ENCODE data around the gene UBE2O.

UBE2O gene

DNA sequence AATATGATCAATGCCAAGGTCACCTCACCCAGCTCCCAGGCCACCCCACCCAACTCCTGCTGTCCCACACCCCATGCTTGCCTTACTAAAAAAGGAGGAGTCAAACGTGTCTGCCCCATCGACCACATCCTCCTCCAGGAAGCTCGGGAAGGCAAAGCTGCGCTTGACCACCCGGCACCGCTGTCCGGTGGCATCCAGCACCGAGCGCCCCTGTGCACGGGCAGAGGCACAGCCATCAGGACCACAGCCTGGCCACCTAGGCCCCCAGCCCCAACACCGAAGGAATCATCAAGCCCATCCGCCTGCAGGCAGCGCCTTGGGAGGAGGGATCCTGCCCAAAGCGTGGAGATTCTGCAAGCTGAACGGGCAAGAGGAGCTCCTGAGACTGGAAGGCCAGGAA, 24.6 kb upstream of the UBE2O start:
- H3K4me3 ChIP-seq (ENCODE audit: low read length), result no peak overlapping the region
- TF ChIP-seq CTCF (conservative IDR thresholded peaks at IDR 0.05; ENCODE audit: low read depth, low read length), result no peak
- no peak for DNase-seq (ENCODE audit: low read depth)

DNA sequence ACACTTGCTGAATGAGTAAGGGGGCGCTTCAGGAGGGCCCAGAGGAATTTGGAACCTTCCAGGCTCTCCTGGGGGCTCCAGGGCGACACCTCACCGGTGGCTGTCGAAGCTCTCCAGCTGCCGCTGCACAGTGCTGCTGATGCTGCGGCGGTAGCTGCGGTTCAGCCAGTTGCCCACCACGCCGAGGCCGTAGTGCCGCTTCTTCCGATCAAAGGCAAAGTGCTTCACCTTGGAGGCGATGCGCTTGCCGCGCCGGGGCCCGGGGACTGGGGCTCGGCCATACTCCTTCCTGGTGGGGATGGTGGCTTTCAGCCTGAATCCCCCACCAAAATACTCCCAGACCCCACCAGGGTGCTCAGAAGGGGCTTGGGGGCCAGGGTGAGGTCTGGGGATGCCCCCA, 23.8 kb upstream of the UBE2O start:
- TF ChIP-seq CTCF (conservative IDR thresholded peaks at IDR 0.05; ENCODE audit: low read depth, low read length), result no peak
- no peak for DNase-seq (ENCODE audit: low read depth)
- no peak overlapping the region for H3K4me3 ChIP-seq (ENCODE audit: low read length)

DNA sequence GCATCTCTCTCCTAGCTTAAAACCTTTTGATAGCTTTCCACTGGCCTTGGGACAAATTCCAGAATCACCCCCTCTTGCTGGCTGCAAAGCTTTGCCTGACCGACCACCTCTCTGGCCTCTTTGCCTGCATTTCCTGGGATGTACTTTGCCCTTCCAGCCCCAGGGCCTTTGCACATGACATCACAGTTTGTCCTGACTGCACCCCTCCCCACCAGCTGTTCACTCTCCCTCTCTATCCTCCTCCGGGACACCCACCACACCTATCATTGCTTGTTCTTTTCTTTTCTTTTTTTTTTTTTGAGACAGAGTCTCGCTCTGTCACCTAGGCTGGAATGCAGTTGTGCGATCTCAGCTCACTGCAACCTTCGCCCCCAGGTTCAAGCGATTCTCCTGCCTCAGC, 22.4 kb upstream of the UBE2O start:
- no peak overlapping the region for H3K4me3 ChIP-seq (ENCODE audit: low read length)
- no peak for DNase-seq (ENCODE audit: low read depth)
- TF ChIP-seq CTCF (conservative IDR thresholded peaks at IDR 0.05; ENCODE audit: low read depth, low read length), result no peak

DNA sequence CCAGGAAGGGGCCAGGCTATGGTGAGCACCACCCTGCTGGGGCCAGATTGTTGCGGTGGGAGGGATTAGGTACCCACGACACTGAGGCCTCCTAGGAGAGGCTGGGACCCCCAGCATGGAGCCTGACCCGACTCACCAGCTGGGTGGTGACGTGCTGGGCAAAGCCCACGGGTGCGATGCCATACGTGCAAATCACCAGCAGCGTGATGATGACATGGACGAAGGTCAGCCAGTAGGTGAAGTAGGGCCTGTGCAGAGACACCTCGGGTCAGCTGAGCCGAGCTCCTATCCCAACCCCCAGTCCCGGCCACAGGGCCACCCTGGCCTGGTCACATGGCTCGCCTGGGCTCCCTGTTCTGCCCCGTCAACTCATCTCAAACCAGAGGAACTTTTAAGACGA, 21.9 kb upstream of the UBE2O start:
- TF ChIP-seq CTCF (conservative IDR thresholded peaks at IDR 0.05; ENCODE audit: low read depth, low read length), result no peak
- DNase-seq (ENCODE audit: low read depth), result no peak
- H3K4me3 ChIP-seq (ENCODE audit: low read length), result no peak overlapping the region

DNA sequence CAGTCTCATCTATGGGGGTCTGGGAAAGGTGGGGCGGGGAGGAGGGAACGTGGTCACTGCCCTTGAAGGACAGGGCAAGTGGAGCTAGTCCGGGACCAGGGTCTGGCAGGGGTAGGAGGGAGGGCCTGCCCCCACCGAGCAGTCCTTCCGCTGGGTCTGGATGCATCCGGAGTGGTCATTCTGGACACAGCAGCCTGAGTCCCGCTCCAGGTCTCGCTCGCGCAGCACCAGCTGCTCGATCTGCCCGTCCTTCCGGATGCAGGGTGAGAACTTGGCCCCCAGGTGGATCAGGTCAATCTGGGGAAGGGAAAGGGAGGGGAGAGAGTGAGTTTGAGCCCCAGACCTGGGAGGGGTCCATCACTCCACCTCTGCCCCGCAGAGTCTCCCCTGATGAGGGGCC, 21.3 kb upstream of the UBE2O start:
- H3K4me3 ChIP-seq (ENCODE audit: low read length), result no peak overlapping the region
- no peak for TF ChIP-seq CTCF (conservative IDR thresholded peaks at IDR 0.05; ENCODE audit: low read depth, low read length)
- no peak for DNase-seq (ENCODE audit: low read depth)

DNA sequence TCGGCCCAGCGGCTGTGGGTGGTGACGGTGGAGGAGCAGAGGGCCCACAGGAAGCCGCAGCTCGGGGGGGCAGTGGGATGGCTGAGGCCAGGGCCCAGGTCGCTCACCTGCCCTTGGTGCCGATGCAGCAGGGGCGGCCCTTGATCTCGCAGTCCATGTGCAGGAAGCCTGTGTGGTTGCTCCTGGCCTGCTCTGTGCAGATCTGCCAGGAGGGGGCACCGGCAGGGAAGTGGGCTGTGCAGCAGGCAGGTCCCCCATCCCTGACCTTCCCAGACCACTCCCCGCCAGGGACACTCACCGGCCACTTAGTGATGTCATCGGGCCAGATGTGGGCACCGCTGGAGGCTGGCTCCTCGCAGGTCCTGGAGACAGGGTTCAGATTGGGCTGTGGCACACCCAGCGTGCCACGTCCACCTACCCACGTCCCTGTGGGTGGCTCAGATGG, 20.6 kb upstream of the UBE2O start:
- no peak for DNase-seq (ENCODE audit: low read depth)
- no peak overlapping the region for H3K4me3 ChIP-seq (ENCODE audit: low read length)
- peak; percentile 39 for TF ChIP-seq CTCF (conservative IDR thresholded peaks at IDR 0.05; ENCODE audit: low read depth, low read length)

DNA sequence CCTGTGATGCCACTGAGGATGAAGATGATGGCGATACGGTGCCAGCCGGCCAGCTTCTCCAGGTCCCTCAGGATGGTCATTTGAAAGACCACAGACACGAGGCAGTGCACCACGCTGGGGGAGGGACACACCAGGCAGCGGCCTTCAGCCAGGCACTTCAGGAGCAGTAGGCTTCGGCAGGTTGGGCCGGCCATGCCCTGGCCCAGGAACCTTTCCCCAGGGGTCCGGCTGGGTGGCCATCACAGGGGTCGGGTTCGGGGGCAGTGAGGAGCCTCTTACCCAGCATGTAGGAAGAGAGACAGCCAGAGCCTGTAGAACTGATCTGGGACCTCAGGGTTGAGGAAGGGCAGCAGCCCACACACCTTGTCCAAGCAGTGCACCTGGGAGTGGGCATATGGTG, 19.8 kb upstream of the UBE2O start:
- no peak for TF ChIP-seq CTCF (conservative IDR thresholded peaks at IDR 0.05; ENCODE audit: low read depth, low read length)
- DNase-seq (ENCODE audit: low read depth), result no peak
- no peak overlapping the region for H3K4me3 ChIP-seq (ENCODE audit: low read length)
